HCT116 (cell line): Measurements from ENCODE around the gene CHST15. TPM values are rescaled to one million over a fixed set of nuclear protein-coding genes. Genes with fewer than 3 reads are reported as not detected.

Source experiments
- ATAC-seq: fragments of 200-7000 bp; cut with Tn5 transposase; 2 replicates; pipeline ENCODE4 v1.9.1; 2020; ENCODE audit warnings: mild to moderate bottlenecking, moderate library complexity
- BruUV-seq: library from RNA; stranded (reverse); fragments of 400-500 nt; replicated peaks from 2 replicates; lab custom pipeline; 2021; lab: Mats Ljungman, UMichigan
- CTCF ChIA-PET: fragments of 300-600 bp; sonication (Branson Sonifier 250); formaldehyde crosslinking; loops from one replicate; lab custom pipeline; 2021; ENCODE audit warnings: antibody characterized with exemption; lab: Charles Lee
- POLR2A ChIA-PET: fragments of 300-600, 350-600 bp; sonication (Branson Sonifier 250); formaldehyde crosslinking; loops from one replicate; lab custom pipeline; 2021; ENCODE audit warnings: antibody characterized with exemption; lab: Charles Lee
- RAD21 ChIA-PET, 2 experiments: fragments of 300-600 bp; sonication (Branson Sonifier 250); formaldehyde crosslinking; loops; one replicate each; lab custom pipeline; 2023; ENCODE audit warnings: low total read pairs in 2 of 2; ENCODE audit not compliant: uncharacterized antibody in 2 of 2, unreplicated experiment in 2 of 2, low non-redundant PET in 1 of 2; lab: Charles Lee
- DNase-seq: peaks from one replicate; pipeline ENCODE4 v3.0.0-alpha.2; 2010; ENCODE audit warnings: low read depth, low spot score
- H2AFZ ChIP-seq: fragments of 200-600 bp; shearing (Covaris generic), sonication (generic); 2 replicates; pipeline ENCODE4 v1.6.1; 2017; ENCODE audit warnings: low read depth, mixed run types, mixed read lengths, antibody characterized with exemption, low read length; ENCODE audit not compliant: poor library complexity, severe bottlenecking
- H3K27ac ChIP-seq: 2 replicates; pipeline ENCODE4 v1.5.1; 2012; ENCODE audit warnings: low read depth, low read length
- H3K27me3 ChIP-seq: fragments of 200-600 bp; sonication (generic); 2 replicates; pipeline ENCODE4 v1.6.1; 2016; ENCODE audit warnings: mixed run types, low read length, mixed read lengths; ENCODE audit not compliant: insufficient read depth
- H3K36me3 ChIP-seq, 2 experiments: fragments of 200-500 bp in 1 of 2; fragments of 200-600 bp in 1 of 2; sonication (Bioruptor generic) in 1 of 2; sonication (generic) in 1 of 2; 2 replicates each; pipeline versions ENCODE4 v1.5.1 to v1.6.1; 2014 to 2016; ENCODE audit warnings: low read length in 2 of 2, inconsistent platforms in 1 of 2, mixed read lengths in 1 of 2, mixed run types in 1 of 2; ENCODE audit not compliant: insufficient read depth in 2 of 2, control insufficient read depth in 1 of 2
- H3K4me1 ChIP-seq, 2 experiments: fragments of 200-600 bp in 1 of 2; sonication (generic) in 1 of 2; 2 replicates each; pipeline versions ENCODE4 v1.5.1 to v1.6.1; 2012 to 2017; ENCODE audit warnings: low read length in 2 of 2, inconsistent platforms in 1 of 2, mild to moderate bottlenecking in 1 of 2, mixed read lengths in 1 of 2, mixed run types in 1 of 2, moderate library complexity in 1 of 2; ENCODE audit not compliant: insufficient read depth in 2 of 2, control insufficient read depth in 1 of 2
- H3K4me2 ChIP-seq: fragments of 200-600 bp; sonication (generic); 2 replicates; pipeline ENCODE4 v1.6.1; 2017; ENCODE audit warnings: mixed run types, low read length, mixed read lengths
- H3K4me3 ChIP-seq, 2 experiments: fragments of 200-600 bp in 1 of 2; sonication (generic) in 1 of 2; replicated peaks in 1 of 2; 2 replicates each; pipeline ENCODE4 v1.5.1; 2011 to 2016; ENCODE audit warnings: low read length in 2 of 2, control low read depth in 1 of 2, low read depth in 1 of 2, mild to moderate bottlenecking in 1 of 2, mixed read lengths in 1 of 2, mixed run types in 1 of 2
- H3K79me2 ChIP-seq: fragments of 200-600 bp; sonication (generic); 2 replicates; pipeline ENCODE4 v1.6.1; 2017; ENCODE audit warnings: mild to moderate bottlenecking, mixed run types, low read length, moderate library complexity, mixed read lengths; ENCODE audit not compliant: insufficient read depth
- H3K9ac ChIP-seq: fragments of 200-600 bp; sonication (generic); 2 replicates; pipeline ENCODE4 v1.6.1; 2016; ENCODE audit warnings: low read length, mixed read lengths
- H3K9me2 ChIP-seq: fragments of 200-600 bp; sonication (generic), shearing (Covaris generic); 2 replicates; pipeline ENCODE4 v1.6.1; 2017; ENCODE audit warnings: mixed run types, mild to moderate bottlenecking, moderate library complexity; ENCODE audit not compliant: insufficient read depth
- H3K9me3 ChIP-seq, 2 experiments: fragments of 200-500 bp in 1 of 2; fragments of 200-600 bp in 1 of 2; sonication (Bioruptor generic) in 1 of 2; sonication (generic) in 1 of 2; 2 replicates each; pipeline ENCODE4 v1.6.1; 2014 to 2017; ENCODE audit warnings: low read length in 2 of 2, mixed read lengths in 2 of 2, inconsistent platforms in 1 of 2, low read depth in 1 of 2, mild to moderate bottlenecking in 1 of 2, mixed run types in 1 of 2, moderate library complexity in 1 of 2; ENCODE audit not compliant: control insufficient read depth in 1 of 2, insufficient read depth in 1 of 2
- H4K20me1 ChIP-seq: fragments of 200-600 bp; sonication (generic), shearing (Covaris generic); 2 replicates; pipeline ENCODE4 v1.6.1; 2017; ENCODE audit warnings: mixed run types, mild to moderate bottlenecking, moderate library complexity; ENCODE audit not compliant: insufficient read depth
- CBX3 ChIP-seq: IDR thresholded peaks from 2 replicates; pipeline ENCODE4 v1.6.1; 2012; ENCODE audit warnings: low read depth
- EGR1 ChIP-seq: IDR thresholded peaks from 2 replicates; pipeline ENCODE4 v1.6.1; 2012; ENCODE audit warnings: low read depth
- ELF1 ChIP-seq: IDR thresholded peaks from 2 replicates; pipeline ENCODE4 v1.6.1; 2012; ENCODE audit warnings: low read depth, borderline replicate concordance
- FOSL1 ChIP-seq: IDR thresholded peaks from 2 replicates; pipeline ENCODE4 v1.6.1; 2012; ENCODE audit warnings: low read depth
- JUND ChIP-seq: IDR thresholded peaks from 2 replicates; pipeline ENCODE4 v1.6.1; 2012
- MAX ChIP-seq: IDR thresholded peaks from 2 replicates; pipeline ENCODE4 v1.6.1; 2012
- POLR2A ChIP-seq: IDR thresholded peaks from 2 replicates; pipeline ENCODE4 v1.7.0; 2011; ENCODE audit warnings: borderline replicate concordance; ENCODE audit not compliant: insufficient read depth, insufficient read length; ENCODE audit errors: extremely low read depth
- SP1 ChIP-seq: IDR thresholded peaks from 2 replicates; pipeline ENCODE4 v1.6.1; 2012; ENCODE audit warnings: low read depth
- ZFX ChIP-seq: fragments of 450-650 bp; IDR thresholded peaks from 2 replicates; pipeline ENCODE4 v1.6.1; 2017
- intact Hi-C: fragments of 100-400 bp; cut with micrococcal nuclease; formaldehyde crosslinking; loops from 2 replicates; pipeline ENCODE4 v1.10.0; 2022
- total RNA-seq: library from RNA; stranded (reverse); gene quantifications from one replicate; pipeline ENCODE4 v1.2.1, GENCODE V29; 2021; ENCODE audit not compliant: unreplicated experiment
- TF ChIP-seq, protein P1 (sequence below), 3 experiments: fragments of 200-600 bp in 1 of 3; sonication (generic) in 1 of 3; IDR thresholded peaks in 2 of 3; conservative IDR thresholded peaks in 1 of 3; 2 replicates each; pipeline ENCODE4 v1.5.1; 2012 to 2017; ENCODE audit warnings: low read depth in 2 of 3, low read length in 2 of 3, antibody characterized with exemption in 1 of 3, borderline replicate concordance in 1 of 3, control low read depth in 1 of 3, mild to moderate bottlenecking in 1 of 3, mixed read lengths in 1 of 3, mixed run types in 1 of 3, moderate library complexity in 1 of 3; ENCODE audit not compliant: insufficient read depth in 1 of 3
- TF ChIP-seq, protein P2 (sequence below): IDR thresholded peaks from 2 replicates; pipeline ENCODE4 v1.6.1; 2012

The CHST15 gene
- total RNA-seq, 1 experiment from 2014 or later, result 47.2 TPM

GRCh38 chr10:124007102-124007772 is 86.2 kb downstream of the CHST15 start:
- RAD21 ChIA-PET, result no interaction called here
- Histone ChIP-seq H3K4me1 (peaks cover 0 to 8% of the 10 kb centered on the region in 2 experiments; a peak in 2 of 4 replicates), H4K20me1 (no peaks in the 10 kb centered on the region), H3K27ac (no peak overlapping the region), H3K9ac (no peak overlapping the region), H3K4me2 (no peak overlapping the region), H3K79me2 (no peaks in the 10 kb centered on the region; the same call in 1 of the 2 replicates), H3K9me2 (no peaks in the 10 kb centered on the region), H3K4me3 (no peak overlapping the region), H3K27me3 (no peaks in the 10 kb centered on the region), H2AFZ (no peak overlapping the region), H3K9me3 (no peaks in the 10 kb centered on the region), H3K36me3 (peaks cover 14 to 28% of the 10 kb centered on the region in 2 experiments)
- CTCF ChIA-PET, result no interaction called here
- BruUV-seq, result no TSS peak
- POLR2A ChIA-PET, result no interaction called here
- no peak for DNase-seq
- no peak for ATAC-seq
- intact Hi-C loops, result no loop called here
- TF ChIP-seq EGR1 (no peak), JUND (no peak), POLR2A (no peak), ZFX (no peak), MAX (no peak), SP1 (no peak), FOSL1 (no peak), CBX3 (no peak), ELF1 (no peak)
- TF ChIP-seq, protein P1, sequence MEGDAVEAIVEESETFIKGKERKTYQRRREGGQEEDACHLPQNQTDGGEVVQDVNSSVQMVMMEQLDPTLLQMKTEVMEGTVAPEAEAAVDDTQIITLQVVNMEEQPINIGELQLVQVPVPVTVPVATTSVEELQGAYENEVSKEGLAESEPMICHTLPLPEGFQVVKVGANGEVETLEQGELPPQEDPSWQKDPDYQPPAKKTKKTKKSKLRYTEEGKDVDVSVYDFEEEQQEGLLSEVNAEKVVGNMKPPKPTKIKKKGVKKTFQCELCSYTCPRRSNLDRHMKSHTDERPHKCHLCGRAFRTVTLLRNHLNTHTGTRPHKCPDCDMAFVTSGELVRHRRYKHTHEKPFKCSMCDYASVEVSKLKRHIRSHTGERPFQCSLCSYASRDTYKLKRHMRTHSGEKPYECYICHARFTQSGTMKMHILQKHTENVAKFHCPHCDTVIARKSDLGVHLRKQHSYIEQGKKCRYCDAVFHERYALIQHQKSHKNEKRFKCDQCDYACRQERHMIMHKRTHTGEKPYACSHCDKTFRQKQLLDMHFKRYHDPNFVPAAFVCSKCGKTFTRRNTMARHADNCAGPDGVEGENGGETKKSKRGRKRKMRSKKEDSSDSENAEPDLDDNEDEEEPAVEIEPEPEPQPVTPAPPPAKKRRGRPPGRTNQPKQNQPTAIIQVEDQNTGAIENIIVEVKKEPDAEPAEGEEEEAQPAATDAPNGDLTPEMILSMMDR (IDR thresholded peaks at IDR 0.05 in 2 of 3, conservative IDR thresholded peaks at IDR 0.05 in 1 of 3; ENCODE audit: borderline replicate concordance in 1 of 3, insufficient read depth in 1 of 3, low read depth in 2 of 3, low read length in 2 of 3), result no peak
- TF ChIP-seq, protein P2, sequence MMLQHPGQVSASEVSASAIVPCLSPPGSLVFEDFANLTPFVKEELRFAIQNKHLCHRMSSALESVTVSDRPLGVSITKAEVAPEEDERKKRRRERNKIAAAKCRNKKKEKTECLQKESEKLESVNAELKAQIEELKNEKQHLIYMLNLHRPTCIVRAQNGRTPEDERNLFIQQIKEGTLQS, result no peak
